AG10803 (cell line): ENCODE results near the gene ITPRID1.

ENCODE experiments used
- DNase-seq: peaks from one replicate; pipeline ENCODE4 v3.0.0; 2010; ENCODE audit warnings: low read depth
- H3K4me3 ChIP-seq: 2 replicates; pipeline ENCODE4 v1.5.1; 2011; ENCODE audit warnings: mild to moderate bottlenecking, low read length, control low read depth
- CTCF ChIP-seq: conservative IDR thresholded peaks from 2 replicates; pipeline ENCODE4 v1.5.1; 2011; ENCODE audit warnings: mild to moderate bottlenecking, low read length, control low read depth, inconsistent platforms

ITPRID1 gene

GRCh38 chr7:31613604-31614003 is 99.7 kb downstream of the ITPRID1 start:
- no peak overlapping the region for H3K4me3 ChIP-seq
- TF ChIP-seq CTCF: no peak
- no peak for DNase-seq

GRCh38 chr7:31633467-31633866 is 119.6 kb downstream of the ITPRID1 start:
- no peak for TF ChIP-seq CTCF
- no peak overlapping the region for H3K4me3 ChIP-seq
- DNase-seq: no peak

- peak; percentile 44 for DNase-seq
- no peak overlapping the region for H3K4me3 ChIP-seq
- peak; percentile 55 for TF ChIP-seq CTCF
These were observed 120.1 kb downstream of the ITPRID1 start for GRCh38 chr7:31633894-31634494.

DNA sequence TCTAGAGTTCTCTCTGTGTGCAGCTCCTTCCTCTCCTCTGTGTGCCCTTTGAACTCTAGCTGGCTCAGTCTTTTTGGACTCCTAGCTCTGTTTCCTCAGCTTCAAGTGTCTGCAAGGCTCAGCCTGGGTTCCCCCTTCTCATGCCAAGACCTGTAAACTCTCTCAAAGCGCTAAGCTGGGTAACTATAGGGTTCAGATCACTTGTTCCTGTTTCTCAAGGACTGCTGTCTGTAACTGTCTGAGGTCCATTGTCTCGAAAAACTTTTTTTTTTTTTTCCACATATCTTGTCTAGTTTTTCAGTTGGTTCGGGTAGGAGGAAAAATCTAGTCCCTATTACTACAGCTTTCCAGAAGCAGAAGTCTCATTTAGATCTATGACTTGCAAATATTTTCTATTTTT is 126.5 kb downstream of the ITPRID1 start:
- TF ChIP-seq CTCF: no peak
- DNase-seq: no peak
- no peak overlapping the region for H3K4me3 ChIP-seq

GRCh38 chr7:31642681-31643115 is 128.8 kb downstream of the ITPRID1 start:
- DNase-seq: no peak
- TF ChIP-seq CTCF: no peak
- H3K4me3 ChIP-seq: no peak overlapping the region

DNA sequence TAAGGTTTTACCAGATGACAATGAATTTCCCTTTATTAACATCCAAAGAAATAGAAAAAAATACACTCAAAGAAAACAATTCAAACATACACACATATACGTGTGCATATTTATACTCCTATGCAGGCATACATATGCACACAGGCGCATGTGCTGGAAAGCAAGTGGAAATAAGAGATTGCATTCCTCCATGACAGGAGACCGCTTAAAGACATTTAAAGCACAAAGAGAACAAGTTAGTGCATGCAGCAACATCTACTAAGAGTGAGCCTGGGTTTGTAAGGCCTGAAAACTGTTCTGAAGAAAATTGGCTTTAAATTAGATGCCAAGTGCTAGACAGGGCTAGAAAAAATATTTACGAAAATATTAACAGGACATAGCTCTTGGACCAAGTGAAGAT is 133.1 kb downstream of the ITPRID1 start:
- H3K4me3 ChIP-seq: no peak overlapping the region
- no peak for DNase-seq

More for the DNA sequence above, 133.1 kb downstream of the ITPRID1 start:
- no peak for TF ChIP-seq CTCF
